Activated CD4-positive, alpha-beta T cell treated with anti-CD3 and anti-CD28 coated beads for 36 hours (primary cell): Measurements from ENCODE around the gene ANKRD23. TPM values are rescaled to one million over a fixed set of nuclear protein-coding genes. Genes with fewer than 3 reads are reported as not detected.

Experiments
- ATAC-seq: fragments of 200-7000 bp; cut with Tn5 transposase; one replicate; pipeline ENCODE4 v1.10.0; 2021; ENCODE audit warnings: mild to moderate bottlenecking, moderate library complexity
- CTCF ChIA-PET: fragments of 350-600 bp; sonication (Branson Sonifier 250); formaldehyde crosslinking; loops from one replicate; lab custom pipeline; 2021; ENCODE audit warnings: antibody characterized with exemption; lab: Charles Lee
- POLR2A ChIA-PET: fragments of 350-600 bp; sonication (Branson Sonifier 250); formaldehyde crosslinking; loops from one replicate; lab custom pipeline; 2021; ENCODE audit warnings: antibody characterized with exemption, inconsistent platforms; lab: Charles Lee
- DNase-seq: peaks from one replicate; pipeline ENCODE4 v3.0.0-alpha.2; 2020
- H3K27ac Mint-ChIP-seq: one replicate; pipeline ENCODE4 v1.8.0; 2021; ENCODE audit warnings: mixed read lengths
- H3K27me3 Mint-ChIP-seq: one replicate; pipeline ENCODE4 v1.8.0; 2021; ENCODE audit warnings: mixed read lengths
- H3K36me3 Mint-ChIP-seq: one replicate; pipeline ENCODE4 v1.8.0; 2021; ENCODE audit warnings: low read depth, mixed read lengths
- H3K4me1 Mint-ChIP-seq: one replicate; pipeline ENCODE4 v1.8.0; 2021; ENCODE audit warnings: mixed read lengths
- H3K4me3 Mint-ChIP-seq: one replicate; pipeline ENCODE4 v1.8.0; 2021; ENCODE audit warnings: mild to moderate bottlenecking, moderate library complexity, mixed read lengths
- H3K9me3 Mint-ChIP-seq: one replicate; pipeline ENCODE4 v1.8.0; 2021; ENCODE audit warnings: low read depth, mixed read lengths
- intact Hi-C, 2 experiments: fragments of 100-400 bp; cut with DNase I in 1 of 2; cut with micrococcal nuclease in 1 of 2; formaldehyde crosslinking; loops; one replicate each; pipeline versions ENCODE4 v1.14.2 to v1.15.1; 2022 to 2024; cut with DNase I, micrococcal nuclease
- microRNA-seq: library from miRNA; unstranded; fragments of <30 nt; microRNA quantifications from one replicate; pipeline ENCODE4 v1.2.0, GENCODE V29; 2021; ENCODE audit warnings: borderline replicate concordance
- total RNA-seq, 2 experiments: library from RNA; stranded (reverse); gene quantifications; one replicate each; pipeline ENCODE4 v1.2.3, GENCODE V29; 2021

The ANKRD23 gene
- total RNA-seq, 2 experiments from 2014 or later, result 5.1 to 5.3 TPM

DNA sequence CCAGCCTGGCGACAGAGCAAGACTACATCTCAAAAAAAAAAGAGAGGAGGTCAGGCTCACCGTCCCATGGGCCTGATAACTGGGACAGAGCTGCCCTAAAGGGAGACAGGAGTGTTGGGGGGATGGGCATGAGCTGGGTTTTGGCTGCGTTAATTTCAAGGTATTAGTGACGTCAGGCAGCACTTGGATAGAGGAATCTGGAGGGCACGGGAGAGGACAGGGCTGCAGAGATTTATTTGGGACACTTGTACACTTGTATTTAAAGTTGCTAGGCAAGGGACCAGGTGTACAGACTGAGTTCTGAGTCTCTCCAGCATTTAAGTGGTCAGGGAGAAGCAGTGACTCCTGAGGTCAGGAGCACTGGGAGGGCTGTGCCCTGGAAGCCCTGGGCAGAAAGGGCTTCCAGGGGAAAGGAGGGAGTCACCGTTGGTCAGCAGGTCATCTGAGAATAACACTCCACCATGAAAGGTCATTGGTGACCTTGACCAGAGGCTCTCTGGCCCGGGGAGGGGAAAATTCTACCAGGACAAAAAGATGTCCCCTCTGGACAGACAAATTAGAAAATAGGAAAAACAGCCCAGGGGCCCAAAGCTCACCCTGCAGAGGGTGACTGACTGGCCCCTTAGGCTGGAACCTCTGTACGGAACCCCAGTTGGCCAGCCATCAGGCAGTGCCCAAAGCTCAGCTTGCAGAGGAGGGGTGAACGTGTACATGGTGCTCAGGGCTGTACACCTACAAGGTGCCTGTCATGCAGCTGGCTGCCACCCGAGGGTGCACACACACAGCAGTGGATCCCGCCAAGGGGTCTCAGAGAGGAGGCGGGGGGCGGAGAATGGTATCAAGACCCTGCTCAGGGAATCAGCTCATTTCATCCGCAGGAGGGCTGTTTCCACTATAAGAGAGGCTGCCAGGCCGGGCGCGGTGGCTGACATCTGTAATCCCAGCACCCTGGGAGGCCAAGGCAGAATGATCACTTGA lies 50.8 kb downstream of the ANKRD23 start:
- H3K27ac Mint-ChIP-seq, result no peak overlapping the region
- H3K4me3 Mint-ChIP-seq, result no peak overlapping the region
- intact Hi-C loops, result no loop called here
- no peaks in the 10 kb centered on the region for H3K27me3 Mint-ChIP-seq
- DNase-seq (no peak), ATAC-seq (no peak)
- H3K9me3 Mint-ChIP-seq, result no peaks in the 10 kb centered on the region
- no peaks in the 10 kb centered on the region for H3K4me1 Mint-ChIP-seq
- no peaks in the 10 kb centered on the region for H3K36me3 Mint-ChIP-seq
- ChIA-PET CTCF (interaction anchor here (0.6 to 1.0 kb wide), 2 partner anchors 12 to 79 kb away, joined by 3 read pairs; no protein-coding TSS in a partner anchor), POLR2A (interaction anchor here (0.5 to 0.6 kb wide), 3 partner anchors 9 to 47 kb away, joined by 3 read pairs; no protein-coding TSS in a partner anchor)

DNA sequence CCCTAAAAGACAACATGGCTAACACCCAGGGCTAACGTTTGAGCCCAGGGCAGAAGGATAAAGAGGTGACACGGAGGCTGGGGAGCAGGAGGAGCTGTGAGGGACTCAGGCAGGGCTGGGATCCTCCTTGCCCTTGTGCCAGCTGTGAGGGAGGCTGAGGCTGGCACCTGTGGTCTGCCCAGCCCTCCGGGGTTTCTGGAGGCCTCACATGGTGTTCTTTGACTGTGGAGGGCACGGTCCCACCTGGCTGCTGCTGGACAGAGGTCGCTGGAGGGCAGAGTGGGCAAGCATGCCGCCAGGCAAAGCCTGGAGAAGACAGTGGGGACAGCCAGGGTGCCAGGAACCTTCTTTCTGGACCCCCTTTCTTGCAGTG lies 54.6 kb downstream of the ANKRD23 start:
- CTCF ChIA-PET, result interaction anchor here (0.6 kb wide), 1 partner anchor 12 kb away, joined by 4 read pairs; no protein-coding TSS in a partner anchor
- Mint-ChIP-seq H3K4me1 (peaks cover 5% of the 10 kb centered on the region), H3K27ac (no peak overlapping the region), H3K27me3 (no peaks in the 10 kb centered on the region), H3K9me3 (no peaks in the 10 kb centered on the region), H3K36me3 (no peaks in the 10 kb centered on the region), H3K4me3 (no peak overlapping the region)
- POLR2A ChIA-PET, result no interaction called here
- intact Hi-C loops, result no loop called here
- ATAC-seq (no peak), DNase-seq (no peak)

DNA sequence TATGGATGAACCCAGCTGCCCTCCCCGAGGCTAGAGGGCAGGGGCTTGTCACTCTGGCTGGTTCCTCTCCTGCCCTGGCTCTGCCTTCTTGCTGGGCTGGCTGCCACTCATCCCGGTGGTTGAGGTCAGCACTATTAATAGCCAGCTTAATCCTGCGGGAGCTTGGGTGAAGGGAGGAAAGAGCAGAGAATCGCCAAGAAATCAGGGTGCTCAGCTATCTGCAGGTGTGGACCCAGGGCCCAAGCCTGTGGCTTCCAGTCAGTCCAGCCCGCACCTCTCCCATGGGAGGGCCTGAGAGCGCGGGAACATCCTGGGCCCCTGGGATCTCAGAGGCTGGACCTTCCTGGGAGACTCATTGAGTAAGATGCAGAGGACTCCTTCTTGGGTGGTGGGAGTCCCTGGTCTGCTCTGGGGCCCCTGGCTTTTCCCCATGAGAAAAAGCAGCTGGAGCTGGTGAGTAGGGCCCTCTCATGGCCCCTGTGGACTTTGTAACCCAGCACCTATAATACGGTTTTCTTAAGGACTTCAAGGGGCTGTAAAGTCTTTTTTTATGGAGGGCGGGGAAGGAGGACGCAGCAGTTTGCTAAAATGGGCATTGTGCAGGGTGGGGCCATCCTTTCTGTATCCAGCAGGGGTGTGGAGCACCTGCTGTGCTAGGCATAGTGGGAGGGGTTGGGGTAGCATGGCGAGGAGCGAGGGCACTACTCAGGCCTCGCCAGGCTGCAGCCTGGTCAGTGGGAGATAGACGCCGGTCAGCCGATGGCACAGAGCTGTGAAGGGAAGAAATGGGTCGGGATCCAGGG lies 55.2 kb downstream of the ANKRD23 start:
- Mint-ChIP-seq H3K9me3 (no peaks in the 10 kb centered on the region), H3K27ac (no peak overlapping the region), H3K27me3 (no peaks in the 10 kb centered on the region), H3K4me3 (no peak overlapping the region), H3K36me3 (no peaks in the 10 kb centered on the region), H3K4me1 (peaks cover 5% of the 10 kb centered on the region)
- CTCF ChIA-PET, result interaction anchor here (0.6 to 1.5 kb wide), 2 partner anchors 12 to 26 kb away, joined by 4 read pairs; no protein-coding TSS in a partner anchor
- ATAC-seq (no peak), DNase-seq (no peak)
- POLR2A ChIA-PET, result no interaction called here
- intact Hi-C loops, result no loop called here

Small RNAs within 50 kb of the gene (microRNA-seq; reads per million reads assigned to microRNA genes)
- not detected for gene MIR3127

Other genes starting within 250 kb of the ANKRD23 start
- 10 to 100 TPM; 33.9 to 39.1 TPM for gene KANSL3, start 205.7 kb downstream of the ANKRD23 start, total RNA-seq
- not detected for gene FER1L5, start 201.3 kb downstream of the ANKRD23 start, total RNA-seq
- 1 to 10 TPM; 4.8 to 5.7 TPM for gene LMAN2L, start 104.0 kb downstream of the ANKRD23 start, total RNA-seq
- gene CNNM4, start 83.1 kb downstream of the ANKRD23 start, total RNA-seq, result 10 to 100 TPM in 1 of 2 experiments, 1 to 10 TPM in 1; 7.1 to 11.3 TPM
- 10 to 100 TPM; 19.2 to 31.2 TPM for gene CNNM3, start 27.8 kb downstream of the ANKRD23 start, total RNA-seq
- gene ANKRD39, start 14.0 kb upstream of the ANKRD23 start, total RNA-seq, result 10 to 100 TPM; 23.0 to 23.6 TPM
- gene SEMA4C, start 26.1 kb upstream of the ANKRD23 start, total RNA-seq, result 1 to 10 TPM; 7.5 to 9.6 TPM
- gene FAM178B, start 142.6 kb upstream of the ANKRD23 start, total RNA-seq, result under 1 TPM in 1 of 2 experiments, not detected in 1; 0.11 TPM